Transverse colon (tissue), 4 donors: ENCODE results near the gene RBX1.

Source experiments
- EP300 ChIP-seq: sonication (generic); formaldehyde crosslinking; IDR thresholded peaks from one replicate; pipeline ENCODE4 v1.6.1; 2017; ENCODE audit warnings: antibody characterized with exemption, low read depth
- POLR2A ChIP-seq: fragments of 450-650 bp; IDR thresholded peaks from one replicate; pipeline ENCODE4 v1.6.1; 2016; ENCODE audit warnings: antibody characterized with exemption, mild to moderate bottlenecking, moderate library complexity
- POLR2AphosphoS5 ChIP-seq, 3 donors: sonication (generic); formaldehyde crosslinking; IDR thresholded peaks; one replicate each; pipeline ENCODE4 v1.6.1; 2016; ENCODE audit warnings: antibody characterized with exemption in 3 of 3
- TF ChIP-seq, protein P1 (sequence below), 5 experiments: fragments of 200-600 bp in 3 of 5; fragments of 450-650 bp in 2 of 5; sonication (generic) in 3 of 5; IDR thresholded peaks; 1 replicate in 2 of 5; 2 replicates in 3 of 5; pipeline ENCODE4 v1.5.1; 2016 to 2017; ENCODE audit warnings: antibody characterized with exemption in 5 of 5, inconsistent platforms in 3 of 5, mild to moderate bottlenecking in 2 of 5, moderate library complexity in 1 of 5

DNA sequence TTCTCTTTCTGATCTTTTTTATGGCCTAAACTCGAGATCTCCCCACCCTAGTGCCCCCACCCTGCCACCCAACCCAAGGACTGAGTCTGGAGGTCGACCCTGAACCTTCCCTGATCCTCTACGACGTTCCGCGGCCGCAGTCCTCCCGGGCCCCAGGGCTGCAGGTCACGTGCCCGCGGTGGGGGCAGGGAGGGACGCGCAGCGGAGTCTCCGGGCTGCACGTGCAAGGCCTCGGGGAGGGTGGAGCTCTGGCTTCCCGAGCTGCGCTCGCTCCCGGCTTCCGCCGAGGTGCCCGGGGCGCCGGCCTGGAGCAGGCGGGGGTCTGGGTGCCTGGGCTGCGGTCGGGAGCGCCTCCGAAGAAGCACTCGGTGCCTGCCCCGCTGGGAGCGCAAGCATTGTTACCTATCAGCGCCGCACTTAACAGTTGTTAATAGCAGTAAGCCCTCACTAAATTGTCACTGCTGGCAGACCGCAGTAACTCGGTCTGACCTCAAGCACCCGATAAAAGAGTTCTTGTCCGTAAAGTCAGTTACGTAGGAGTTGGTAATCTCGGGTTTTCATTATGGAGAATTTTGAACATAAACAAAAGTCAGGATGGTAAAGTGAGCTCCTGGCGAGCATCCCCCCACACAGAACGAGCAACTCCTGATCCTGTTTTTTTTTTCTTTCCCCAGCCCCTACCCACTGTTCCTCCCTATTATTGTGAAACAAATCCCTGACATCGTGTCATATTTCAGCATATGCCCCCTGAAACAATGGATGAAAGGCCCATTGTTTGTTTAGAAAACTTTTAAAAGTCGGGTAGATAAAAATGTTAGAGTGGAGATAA, 71.5 kb downstream of the RBX1 start:
- TF ChIP-seq EP300: peak; percentile 71
- peak; percentile 80 for TF ChIP-seq POLR2A
- TF ChIP-seq, protein P1, sequence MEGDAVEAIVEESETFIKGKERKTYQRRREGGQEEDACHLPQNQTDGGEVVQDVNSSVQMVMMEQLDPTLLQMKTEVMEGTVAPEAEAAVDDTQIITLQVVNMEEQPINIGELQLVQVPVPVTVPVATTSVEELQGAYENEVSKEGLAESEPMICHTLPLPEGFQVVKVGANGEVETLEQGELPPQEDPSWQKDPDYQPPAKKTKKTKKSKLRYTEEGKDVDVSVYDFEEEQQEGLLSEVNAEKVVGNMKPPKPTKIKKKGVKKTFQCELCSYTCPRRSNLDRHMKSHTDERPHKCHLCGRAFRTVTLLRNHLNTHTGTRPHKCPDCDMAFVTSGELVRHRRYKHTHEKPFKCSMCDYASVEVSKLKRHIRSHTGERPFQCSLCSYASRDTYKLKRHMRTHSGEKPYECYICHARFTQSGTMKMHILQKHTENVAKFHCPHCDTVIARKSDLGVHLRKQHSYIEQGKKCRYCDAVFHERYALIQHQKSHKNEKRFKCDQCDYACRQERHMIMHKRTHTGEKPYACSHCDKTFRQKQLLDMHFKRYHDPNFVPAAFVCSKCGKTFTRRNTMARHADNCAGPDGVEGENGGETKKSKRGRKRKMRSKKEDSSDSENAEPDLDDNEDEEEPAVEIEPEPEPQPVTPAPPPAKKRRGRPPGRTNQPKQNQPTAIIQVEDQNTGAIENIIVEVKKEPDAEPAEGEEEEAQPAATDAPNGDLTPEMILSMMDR (IDR thresholded peaks at IDR 0.05): peak in 2 of 5 experiments; percentile 2 to 13
- peak; percentile 86 to 97 (median 95) for TF ChIP-seq POLR2AphosphoS5 (IDR thresholded peaks at IDR 0.05)
